Rectal smooth muscle tissue (tissue), 1 donor: ENCODE results near the gene ATM.

ENCODE experiments used
- H3K27ac ChIP-seq: one replicate; pipeline ENCODE4 v1.7.0; 2013; ENCODE audit warnings: low read depth, low read length, inconsistent platforms
- H3K27me3 ChIP-seq: one replicate; pipeline ENCODE4 v1.7.0; 2013; ENCODE audit warnings: low read length; ENCODE audit not compliant: control insufficient read depth, insufficient read depth
- H3K36me3 ChIP-seq: one replicate; pipeline ENCODE4 v1.7.0; 2013; ENCODE audit warnings: low read length; ENCODE audit not compliant: control insufficient read depth, insufficient read depth
- H3K4me1 ChIP-seq: one replicate; pipeline ENCODE4 v1.7.0; 2013; ENCODE audit warnings: low read length; ENCODE audit not compliant: control insufficient read depth, insufficient read depth
- H3K4me3 ChIP-seq: one replicate; pipeline ENCODE4 v1.7.0; 2013; ENCODE audit warnings: low read length
- H3K9ac ChIP-seq: one replicate; pipeline ENCODE4 v1.7.0; 2013; ENCODE audit warnings: low read length

ATM gene

GRCh38 chr11:108224911-108225786 is 2.3 kb downstream of the ATM start:
- Histone ChIP-seq H3K4me1 (peaks cover 11% of the 10 kb centered on the region), H3K27me3 (no peaks in the 10 kb centered on the region), H3K27ac (peak overlapping the region; percentile 27), H3K36me3 (peaks cover 3% of the 10 kb centered on the region), H3K4me3 (peak overlapping the region; percentile 32), H3K9ac (no peak overlapping the region)

GRCh38 chr11:108226036-108226435 is 3.2 kb downstream of the ATM start:
- Histone ChIP-seq H3K9ac (no peak overlapping the region), H3K27ac (no peak overlapping the region), H3K27me3 (no peaks in the 10 kb centered on the region), H3K36me3 (peaks cover 3% of the 10 kb centered on the region), H3K4me3 (no peak overlapping the region), H3K4me1 (peaks cover 11% of the 10 kb centered on the region)

GRCh38 chr11:108228251-108228650 is 5.4 kb downstream of the ATM start:
- no peak overlapping the region for H3K27ac ChIP-seq
- peaks cover 6% of the 10 kb centered on the region for H3K36me3 ChIP-seq
- peaks cover 9% of the 10 kb centered on the region for H3K4me1 ChIP-seq
- no peak overlapping the region for H3K4me3 ChIP-seq
- no peaks in the 10 kb centered on the region for H3K27me3 ChIP-seq
- no peak overlapping the region for H3K9ac ChIP-seq

GRCh38 chr11:108233277-108233945 is 10.5 kb downstream of the ATM start:
- Histone ChIP-seq H3K9ac (no peak overlapping the region), H3K4me3 (no peak overlapping the region), H3K27me3 (no peaks in the 10 kb centered on the region), H3K27ac (no peak overlapping the region), H3K4me1 (no peaks in the 10 kb centered on the region), H3K36me3 (peaks cover 6% of the 10 kb centered on the region)

DNA sequence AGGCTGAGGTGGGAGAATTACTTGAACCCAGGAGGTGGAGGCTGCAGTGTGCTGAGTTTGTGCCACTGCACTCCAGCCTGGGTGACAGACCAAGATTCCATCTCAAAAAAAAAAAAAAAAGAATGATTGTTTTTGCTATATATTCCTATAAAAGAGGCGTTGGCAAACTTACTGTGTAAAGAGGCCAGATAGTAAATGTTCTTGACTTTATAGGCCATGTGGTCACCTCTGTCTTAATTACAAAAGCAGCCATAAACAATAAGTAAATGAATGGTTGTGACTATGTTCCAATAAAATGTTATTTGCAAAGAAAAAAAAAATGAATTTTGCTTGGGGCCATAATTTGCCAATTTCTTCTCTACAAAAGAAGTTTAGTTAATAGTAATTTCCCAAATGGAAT is 12.3 kb downstream of the ATM start:
- Histone ChIP-seq H3K27ac (no peak overlapping the region), H3K4me1 (no peaks in the 10 kb centered on the region), H3K9ac (no peak overlapping the region), H3K36me3 (peaks cover 4% of the 10 kb centered on the region), H3K4me3 (no peak overlapping the region), H3K27me3 (no peaks in the 10 kb centered on the region)

- Histone ChIP-seq H3K4me1 (no peaks in the 10 kb centered on the region), H3K27ac (no peak overlapping the region), H3K36me3 (peaks cover 5% of the 10 kb centered on the region), H3K27me3 (no peaks in the 10 kb centered on the region), H3K4me3 (no peak overlapping the region), H3K9ac (no peak overlapping the region)
These were observed 12.8 kb downstream of the ATM start for GRCh38 chr11:108235633-108236032.

GRCh38 chr11:108237058-108237481 is 14.2 kb downstream of the ATM start:
- Histone ChIP-seq H3K36me3 (peaks cover 2% of the 10 kb centered on the region), H3K27ac (no peak overlapping the region)

GRCh38 chr11:108239076-108239475 is 16.2 kb downstream of the ATM start:
- Histone ChIP-seq H3K27ac (no peak overlapping the region), H3K9ac (no peak overlapping the region), H3K4me3 (no peak overlapping the region), H3K36me3 (peaks cover 2% of the 10 kb centered on the region), H3K4me1 (no peaks in the 10 kb centered on the region), H3K27me3 (no peaks in the 10 kb centered on the region)

More at GRCh38 chr11:108237058-108237481, 14.2 kb downstream of the ATM start:
- no peak overlapping the region for H3K9ac ChIP-seq
- H3K27me3 ChIP-seq: no peaks in the 10 kb centered on the region
- no peaks in the 10 kb centered on the region for H3K4me1 ChIP-seq
- no peak overlapping the region for H3K4me3 ChIP-seq

GRCh38 chr11:108241330-108242037 is 18.6 kb downstream of the ATM start:
- Histone ChIP-seq H3K4me3 (no peak overlapping the region), H3K36me3 (peaks cover 2% of the 10 kb centered on the region), H3K27me3 (no peaks in the 10 kb centered on the region), H3K4me1 (no peaks in the 10 kb centered on the region), H3K9ac (no peak overlapping the region), H3K27ac (no peak overlapping the region)

DNA sequence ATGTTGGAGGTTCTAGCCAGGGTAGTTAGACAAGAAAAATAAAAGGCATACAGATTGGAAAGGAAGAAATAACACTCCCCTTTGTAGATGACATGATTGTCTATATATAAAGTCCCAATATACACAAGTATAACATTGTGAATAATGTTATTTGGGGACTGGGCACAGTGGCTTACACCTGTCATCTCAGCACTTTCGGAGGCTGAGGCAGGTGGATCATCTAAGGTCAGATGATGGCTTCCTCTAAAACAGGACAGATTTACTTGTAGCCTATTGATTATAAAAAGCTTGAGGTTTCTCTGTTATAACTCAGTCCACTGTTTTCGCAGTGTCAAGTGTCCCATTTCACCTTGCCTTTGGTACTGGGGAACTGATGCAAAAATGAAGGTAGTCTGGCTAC is 19.6 kb downstream of the ATM start:
- Histone ChIP-seq H3K4me1 (no peaks in the 10 kb centered on the region), H3K27ac (no peak overlapping the region), H3K4me3 (no peak overlapping the region), H3K27me3 (no peaks in the 10 kb centered on the region), H3K36me3 (peaks cover 2% of the 10 kb centered on the region), H3K9ac (no peak overlapping the region)

- Histone ChIP-seq H3K36me3 (no peaks in the 10 kb centered on the region), H3K27me3 (no peaks in the 10 kb centered on the region)
These were observed 23.4 kb downstream of the ATM start for GRCh38 chr11:108246308-108246707.

DNA sequence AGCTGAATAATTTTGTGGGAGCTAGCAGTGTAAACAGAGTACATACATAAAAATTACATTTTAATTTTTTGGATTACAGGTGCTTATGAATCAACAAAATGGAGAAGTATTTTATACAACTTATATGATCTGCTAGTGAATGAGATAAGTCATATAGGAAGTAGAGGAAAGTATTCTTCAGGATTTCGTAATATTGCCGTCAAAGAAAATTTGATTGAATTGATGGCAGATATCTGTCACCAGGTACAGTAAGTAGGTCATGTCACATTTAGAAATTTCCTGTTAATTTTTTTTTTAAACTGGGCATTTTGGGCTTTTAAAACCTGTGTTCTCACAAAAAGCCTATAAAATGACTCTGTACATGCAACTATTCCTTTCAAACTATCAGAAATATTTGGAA is 24.0 kb downstream of the ATM start:
- no peaks in the 10 kb centered on the region for H3K36me3 ChIP-seq
- no peaks in the 10 kb centered on the region for H3K27me3 ChIP-seq
- H3K27ac ChIP-seq: no peak overlapping the region
- H3K4me1 ChIP-seq: no peaks in the 10 kb centered on the region
- no peak overlapping the region for H3K4me3 ChIP-seq
- no peak overlapping the region for H3K9ac ChIP-seq

More at GRCh38 chr11:108246308-108246707, 23.4 kb downstream of the ATM start:
- H3K9ac ChIP-seq: no peak overlapping the region
- no peak overlapping the region for H3K27ac ChIP-seq
- no peak overlapping the region for H3K4me3 ChIP-seq
- no peaks in the 10 kb centered on the region for H3K4me1 ChIP-seq
